C4-2B (cell line): ENCODE data around the gene DNAH1.

ENCODE experiments used
- CTCF ChIP-seq: fragments of 450-650 bp; conservative IDR thresholded peaks from 2 replicates; pipeline ENCODE4 v1.5.1; 2017; ENCODE audit warnings: mild to moderate bottlenecking
- ZFX ChIP-seq: fragments of 450-650 bp; IDR thresholded peaks from 2 replicates; pipeline ENCODE4 v1.6.1; 2017

DNA sequence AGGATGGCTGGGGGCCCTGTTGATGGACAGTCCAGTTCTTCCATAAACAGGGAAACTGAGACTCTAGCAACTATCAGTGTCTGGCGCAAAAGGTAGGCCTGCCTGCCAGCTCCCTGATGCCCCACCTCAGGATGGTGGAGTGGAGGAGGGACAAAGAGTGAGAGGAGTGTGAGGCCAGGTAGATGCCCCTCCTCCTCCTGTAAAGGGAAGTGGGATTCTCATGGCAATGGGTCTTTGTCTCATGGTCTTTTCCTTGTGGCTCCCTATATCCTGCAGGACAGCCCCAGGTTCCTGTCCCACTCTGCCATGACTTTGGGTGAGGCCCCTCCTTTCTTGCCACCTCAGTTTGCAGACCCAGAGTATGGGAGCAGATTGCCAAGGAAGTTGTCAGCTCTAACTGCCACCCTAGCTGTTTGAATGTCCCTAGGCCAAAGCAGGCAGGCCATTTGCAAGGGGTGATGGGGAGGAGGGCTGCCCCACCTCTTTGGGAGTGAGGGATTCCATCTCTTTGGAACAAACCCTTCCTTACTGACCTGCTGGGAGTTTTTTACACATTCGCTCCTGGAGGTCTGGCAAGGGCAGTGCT is 2.8 kb upstream of the DNAH1 start:
- no peak for TF ChIP-seq CTCF
- no peak for TF ChIP-seq ZFX
